T-helper 22 cell (primary cell): ENCODE measurements around the gene NPHS2.
"Not testable (repeated sequence)": the region's sequence is repeated elsewhere in the genome, so short reads cannot be mapped to it uniquely, and the experiment has no call there.

Experiments used
- DNase-seq: peaks from one replicate; pipeline ENCODE4 v3.0.0-alpha.2; 2020; ENCODE audit warnings: low read depth

The NPHS2 gene

GRCh38 chr1:179547021-179547535 is 28.7 kb downstream of the NPHS2 start:
- no peak for DNase-seq

- DNase-seq: no peak
Measured at GRCh38 chr1:179545321-179545720, 30.4 kb downstream of the NPHS2 start.

- no peak for DNase-seq
Measured at GRCh38 chr1:179541774-179542173, 34.0 kb downstream of the NPHS2 start.

- no peak for DNase-seq
Measured at GRCh38 chr1:179530352-179530751, 45.4 kb downstream of the NPHS2 start.

GRCh38 chr1:179529482-179530195 is 46.1 kb downstream of the NPHS2 start:
- DNase-seq: no peak

GRCh38 chr1:179518544-179518943 is 57.2 kb downstream of the NPHS2 start:
- DNase-seq: not testable (repeated sequence)

- DNase-seq: no peak
Measured at GRCh38 chr1:179516976-179517705, 58.6 kb downstream of the NPHS2 start.

GRCh38 chr1:179510038-179510437 is 65.7 kb downstream of the NPHS2 start:
- DNase-seq: no peak

GRCh38 chr1:179509384-179509783 is 66.4 kb downstream of the NPHS2 start:
- DNase-seq: no peak

- DNase-seq: no peak
Measured at GRCh38 chr1:179506199-179506598, 69.5 kb downstream of the NPHS2 start.
